Breast epithelium (tissue), 4 donors: ENCODE results near the gene CTTNBP2NL. TPM values are rescaled to one million over a fixed set of nuclear protein-coding genes. Genes with fewer than 3 reads are reported as not detected.
A peak's percentile ranks its signal among the peaks of the same experiment; 100 is the strongest.
"Not testable (repeated sequence)": the region's sequence is repeated elsewhere in the genome, so short reads cannot be mapped to it uniquely, and the experiment has no call there.

ENCODE experiments used
- DNase-seq, 2 donors: peaks; one replicate each; pipeline ENCODE4 v3.0.0-alpha.2; 2019; ENCODE audit warnings: low spot score in 2 of 2
- H3K27ac ChIP-seq, 2 donors: fragments of 200-600 bp; sonication (generic) in 1 of 2; one replicate each; pipeline ENCODE4 v1.5.1; 2016 to 2019; ENCODE audit warnings: mild to moderate bottlenecking in 1 of 2
- H3K27me3 ChIP-seq, 2 donors: fragments of 200-600 bp; sonication (generic) in 1 of 2; one replicate each; pipeline versions ENCODE4 v1.5.1 to v1.6.0; 2017 to 2019; ENCODE audit warnings: control low read depth in 1 of 2, mild to moderate bottlenecking in 1 of 2
- H3K36me3 ChIP-seq: fragments of 200-600 bp; one replicate; pipeline ENCODE4 v1.5.1; 2019
- H3K4me1 ChIP-seq, 2 donors: fragments of 200-600 bp; sonication (generic); one replicate each; pipeline ENCODE4 v1.5.1; 2016 to 2019; ENCODE audit warnings: control low read depth in 1 of 2
- H3K4me3 ChIP-seq, 3 donors: fragments of 200-600 bp; sonication (generic); 1 replicate in 2 of 3; 2 replicates in 1 of 3; pipeline ENCODE4 v1.5.1; 2016 to 2019; ENCODE audit warnings: mild to moderate bottlenecking in 3 of 3, moderate library complexity in 2 of 3
- H3K9me3 ChIP-seq, 2 donors: fragments of 200-600 bp; sonication (generic) in 1 of 2; one replicate each; pipeline ENCODE4 v1.5.1; 2016 to 2019; ENCODE audit warnings: control low read depth in 1 of 2
- CTCF ChIP-seq, 3 donors: fragments of 450-650 bp; IDR thresholded peaks; one replicate each; pipeline ENCODE4 v1.5.1; 2016 to 2017; ENCODE audit warnings: antibody characterized with exemption in 3 of 3, mild to moderate bottlenecking in 3 of 3, moderate library complexity in 3 of 3
- POLR2A ChIP-seq: fragments of 450-650 bp; IDR thresholded peaks from one replicate; pipeline ENCODE4 v1.6.1; 2016; ENCODE audit warnings: antibody characterized with exemption, mild to moderate bottlenecking, moderate library complexity
- POLR2AphosphoS5 ChIP-seq, 3 donors: sonication (generic); formaldehyde crosslinking; IDR thresholded peaks; one replicate each; pipeline ENCODE4 v1.6.1; 2017; ENCODE audit warnings: antibody characterized with exemption in 3 of 3
- intact Hi-C: fragments of 100-400 bp; cut with DNase I; formaldehyde crosslinking; loops from one replicate; pipeline ENCODE4 v1.15.1; 2023; ENCODE audit warnings: low total_unique reads
- total RNA-seq, 3 donors: library from RNA; depleted of rRNA; stranded (reverse); fragments of >200 nt; gene quantifications; one replicate each; pipeline ENCODE4 v1.1.0, GENCODE V29; 2016

The CTTNBP2NL gene
- total RNA-seq, 3 donors from 2014 or later, result 24.1 to 30.4 (median 25.9) TPM

DNA sequence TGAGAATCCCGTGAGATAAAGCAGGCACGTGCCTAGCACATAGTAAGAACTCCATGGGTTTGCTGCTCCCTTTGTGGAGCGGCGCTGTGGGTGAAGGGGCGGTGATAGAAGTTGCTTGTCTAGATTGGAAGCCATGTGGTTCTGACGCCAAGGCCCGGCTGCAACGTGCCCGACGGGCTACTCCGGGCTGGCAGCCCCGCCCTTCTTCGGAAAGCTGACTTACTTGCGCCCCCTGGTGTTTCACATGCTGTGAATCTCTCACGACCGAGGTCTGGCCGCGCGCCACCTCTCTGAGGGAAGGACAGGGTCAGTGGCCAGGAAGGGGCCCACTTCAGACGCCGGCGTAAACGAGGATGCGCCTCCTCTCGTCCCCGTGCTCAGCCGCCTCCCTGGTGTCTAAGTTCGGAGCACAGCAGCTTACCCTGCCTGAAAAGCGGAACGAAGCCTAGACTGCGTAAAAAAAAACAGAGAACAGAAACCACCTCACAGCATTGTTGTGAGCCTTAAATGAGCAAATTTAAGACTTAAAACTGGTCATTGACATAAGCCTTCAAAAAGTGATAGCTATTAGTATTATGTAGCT lies 70.2 kb downstream of the CTTNBP2NL start:
- intact Hi-C loops, result loop anchor here (10.0 kb wide), 1 partner anchor 71 kb away; the partner anchor contains the start of gene CTTNBP2NL
- DNase-seq, result peak; percentile 88 to 94
- Histone ChIP-seq H3K4me3 (peak overlapping the region; percentile 32 to 56 (median 52)), H3K36me3 (no peaks in the 10 kb centered on the region), H3K9me3 (no peaks in the 10 kb centered on the region), H3K4me1 (peaks cover 0 to 7% of the 10 kb centered on the region in 2 donors), H3K27ac (peak overlapping the region; percentile 91 to 92), H3K27me3 (no peaks in the 10 kb centered on the region)
- peak; percentile 84 to 90 (median 89) for TF ChIP-seq POLR2AphosphoS5 (IDR thresholded peaks at IDR 0.05)
- TF ChIP-seq POLR2A, result no peak
- peak; percentile 87 to 94 (median 91) for TF ChIP-seq CTCF (IDR thresholded peaks at IDR 0.05)

DNA sequence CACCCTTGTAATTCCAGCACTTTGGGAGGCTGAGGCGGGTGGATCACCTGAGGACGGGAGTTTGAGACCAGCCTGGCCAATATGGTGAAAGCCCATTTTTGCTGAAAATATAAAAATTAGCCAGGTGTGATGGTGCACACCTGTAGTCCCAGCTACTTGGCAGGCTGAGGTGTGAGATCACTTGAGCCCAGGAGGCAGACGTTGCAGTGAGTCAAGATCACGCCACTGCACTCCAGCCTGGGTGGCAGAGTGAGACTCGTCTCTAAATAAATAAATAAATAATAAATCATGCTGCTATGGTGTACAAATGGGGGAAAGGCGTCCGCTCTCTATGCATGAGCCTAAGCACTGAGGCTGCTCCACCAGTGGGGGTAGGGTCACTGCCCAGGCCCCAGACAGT lies 74.3 kb downstream of the CTTNBP2NL start:
- intact Hi-C loops, H3K27me3 ChIP-seq, H3K9me3 ChIP-seq, H3K4me3 ChIP-seq, H3K27ac ChIP-seq, H3K4me1 ChIP-seq, H3K36me3 ChIP-seq, DNase-seq: not testable (repeated sequence)

DNA sequence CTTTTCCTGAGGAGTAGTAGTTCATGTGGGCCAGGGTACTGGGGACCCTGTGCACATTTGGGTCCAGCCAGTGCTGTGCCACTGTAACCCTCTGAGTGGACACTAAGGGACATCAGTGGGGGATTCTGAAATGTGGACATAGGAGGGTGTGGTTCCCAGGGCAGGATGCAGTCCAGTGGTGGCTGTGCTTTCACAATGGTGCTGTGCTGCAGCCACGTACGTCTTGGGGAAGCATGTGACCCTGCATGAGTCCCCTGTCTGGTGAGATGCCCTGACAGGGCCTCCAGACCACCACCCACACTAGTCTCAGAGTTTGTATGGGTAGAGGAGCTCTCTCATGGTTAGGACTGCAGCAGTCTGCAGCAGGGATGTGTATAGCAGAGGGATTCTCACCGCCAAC lies 75.0 kb downstream of the CTTNBP2NL start:
- no peak overlapping the region for H3K27ac ChIP-seq
- no peaks in the 10 kb centered on the region for H3K9me3 ChIP-seq
- no peak overlapping the region for H3K4me3 ChIP-seq
- no peak for DNase-seq
- intact Hi-C loops, result no loop called here
- no peaks in the 10 kb centered on the region for H3K27me3 ChIP-seq
- no peaks in the 10 kb centered on the region for H3K4me1 ChIP-seq
- H3K36me3 ChIP-seq, result no peaks in the 10 kb centered on the region
- TF ChIP-seq CTCF (IDR thresholded peaks at IDR 0.05) (no peak), POLR2AphosphoS5 (IDR thresholded peaks at IDR 0.05) (no peak), POLR2A (no peak)

GRCh38 chr1:112472142-112472541 lies 76.1 kb downstream of the CTTNBP2NL start:
- intact Hi-C loops, result no loop called here
- peaks cover 4 to 8% of the 10 kb centered on the region in 2 donors for H3K9me3 ChIP-seq
- H3K4me1 ChIP-seq, result no peaks in the 10 kb centered on the region
- no peaks in the 10 kb centered on the region for H3K36me3 ChIP-seq
- TF ChIP-seq POLR2A (no peak), CTCF (IDR thresholded peaks at IDR 0.05) (no peak), POLR2AphosphoS5 (IDR thresholded peaks at IDR 0.05) (no peak)
- DNase-seq, result no peak
- H3K4me3 ChIP-seq, result no peak overlapping the region
- no peak overlapping the region for H3K27ac ChIP-seq
- no peaks in the 10 kb centered on the region for H3K27me3 ChIP-seq

GRCh38 chr1:112477550-112477949 lies 81.5 kb downstream of the CTTNBP2NL start:
- no peak overlapping the region for H3K4me3 ChIP-seq
- peaks cover 9 to 23% of the 10 kb centered on the region in 2 donors for H3K9me3 ChIP-seq
- no peaks in the 10 kb centered on the region for H3K4me1 ChIP-seq
- no peak for TF ChIP-seq POLR2A
- H3K27ac ChIP-seq, result no peak overlapping the region
- intact Hi-C loops, result no loop called here
- H3K27me3 ChIP-seq, result no peaks in the 10 kb centered on the region
- H3K36me3 ChIP-seq, result no peaks in the 10 kb centered on the region
- DNase-seq, result no peak

GRCh38 chr1:112478314-112478713 lies 82.3 kb downstream of the CTTNBP2NL start:
- TF ChIP-seq POLR2AphosphoS5 (IDR thresholded peaks at IDR 0.05) (no peak), POLR2A (no peak)
- intact Hi-C loops, result no loop called here

GRCh38 chr1:112486063-112486462 lies 90.0 kb downstream of the CTTNBP2NL start:
- DNase-seq, H3K9me3 ChIP-seq, H3K27ac ChIP-seq, intact Hi-C loops, H3K4me3 ChIP-seq, H3K27me3 ChIP-seq, H3K4me1 ChIP-seq, H3K36me3 ChIP-seq: not testable (repeated sequence)

More at GRCh38 chr1:112478314-112478713, 82.3 kb downstream of the CTTNBP2NL start:
- Histone ChIP-seq H3K9me3 (peaks cover 9 to 23% of the 10 kb centered on the region in 2 donors), H3K4me1 (no peaks in the 10 kb centered on the region), H3K36me3 (no peaks in the 10 kb centered on the region), H3K27ac (no peak overlapping the region), H3K4me3 (no peak overlapping the region), H3K27me3 (no peaks in the 10 kb centered on the region)
- no peak for DNase-seq

GRCh38 chr1:112487686-112488085 lies 91.7 kb downstream of the CTTNBP2NL start:
- intact Hi-C loops, H3K36me3 ChIP-seq: not testable (repeated sequence)

More at GRCh38 chr1:112487686-112488085, 91.7 kb downstream of the CTTNBP2NL start:
- H3K27me3 ChIP-seq, DNase-seq, H3K27ac ChIP-seq, H3K9me3 ChIP-seq, H3K4me1 ChIP-seq, H3K4me3 ChIP-seq: not testable (repeated sequence)
